Activated CD4-positive, alpha-beta memory T cell treated with anti-CD3 and anti-CD28 coated beads, Interleukin-2, amount 10 ng/mL, durations not matched to agents 7 days and 5 days (primary cell): ENCODE data around the gene ZBTB38. TPM values are rescaled to one million over a fixed set of nuclear protein-coding genes. Genes with fewer than 3 reads are reported as not detected.

ENCODE experiments used
- CTCF ChIA-PET: fragments of 350-600 bp; sonication (Branson Sonifier 250); formaldehyde crosslinking; loops from one replicate; lab custom pipeline; 2021; ENCODE audit warnings: antibody characterized with exemption, inconsistent platforms; lab: Charles Lee
- POLR2A ChIA-PET: fragments of 350-600 bp; sonication (Branson Sonifier 250); formaldehyde crosslinking; loops from one replicate; lab custom pipeline; 2021; ENCODE audit warnings: antibody characterized with exemption; lab: Charles Lee
- DNase-seq: peaks from one replicate; pipeline ENCODE4 v3.0.0-alpha.2; 2020
- H3K27ac Mint-ChIP-seq: one replicate; pipeline ENCODE4 v1.8.0; 2021; ENCODE audit warnings: mild to moderate bottlenecking, mixed read lengths
- H3K27me3 Mint-ChIP-seq: one replicate; pipeline ENCODE4 v1.8.0; 2021; ENCODE audit warnings: mixed read lengths
- H3K36me3 Mint-ChIP-seq: one replicate; pipeline ENCODE4 v1.8.0; 2021; ENCODE audit warnings: low read depth, mixed read lengths
- H3K4me1 Mint-ChIP-seq: one replicate; pipeline ENCODE4 v1.8.0; 2021; ENCODE audit warnings: mixed read lengths
- H3K4me3 Mint-ChIP-seq: one replicate; pipeline ENCODE4 v1.8.0; 2021; ENCODE audit warnings: mild to moderate bottlenecking, mixed read lengths
- H3K9me3 Mint-ChIP-seq: one replicate; pipeline ENCODE4 v1.8.0; 2021; ENCODE audit warnings: mixed read lengths
- total RNA-seq, 2 experiments: library from RNA; stranded (reverse); gene quantifications; one replicate each; pipeline ENCODE4 v1.2.3, GENCODE V29; 2021

Gene ZBTB38
- total RNA-seq, 2 experiments from 2014 or later = 36.0 to 39.6 TPM

- Mint-ChIP-seq H3K4me3 (no peak overlapping the region), H3K4me1 (peaks cover 65% of the 10 kb centered on the region), H3K9me3 (peaks cover 2% of the 10 kb centered on the region), H3K27me3 (no peaks in the 10 kb centered on the region), H3K36me3 (peaks cover 25% of the 10 kb centered on the region), H3K27ac (no peak overlapping the region)
- POLR2A ChIA-PET = interaction anchor here (1.0 to 18.6 kb wide), 4 partner anchors 10 to 62 kb away, joined by 3 to 320 read pairs (median 32); no protein-coding TSS in a partner anchor
- DNase-seq = no peak
- CTCF ChIA-PET = interaction anchor here (0.7 to 4.5 kb wide), 4 partner anchors 13 to 68 kb away, joined by 3 to 23 read pairs (median 4); no protein-coding TSS in a partner anchor
These were observed 5.6 kb downstream of the ZBTB38 start for GRCh38 chr3:141373768-141374526.

- H3K27ac Mint-ChIP-seq = peak overlapping the region; percentile 74
- peaks cover 72% of the 10 kb centered on the region for H3K4me1 Mint-ChIP-seq
- ChIA-PET POLR2A (interaction anchor here (0.9 to 18.6 kb wide), 7 partner anchors 10 to 112 kb away, joined by 3 to 320 read pairs (median 3); partner anchors contain the start of gene RASA2), CTCF (interaction anchor here (0.6 to 1.9 kb wide), 4 partner anchors 11 to 262 kb away, joined by 3 to 14 read pairs (median 3); no protein-coding TSS in a partner anchor)
- no peak for DNase-seq
- no peaks in the 10 kb centered on the region for H3K27me3 Mint-ChIP-seq
- H3K9me3 Mint-ChIP-seq = peaks cover 2% of the 10 kb centered on the region
- no peak overlapping the region for H3K4me3 Mint-ChIP-seq
- peaks cover 31% of the 10 kb centered on the region for H3K36me3 Mint-ChIP-seq
These were observed 7.3 kb downstream of the ZBTB38 start for GRCh38 chr3:141375381-141376301.

DNA sequence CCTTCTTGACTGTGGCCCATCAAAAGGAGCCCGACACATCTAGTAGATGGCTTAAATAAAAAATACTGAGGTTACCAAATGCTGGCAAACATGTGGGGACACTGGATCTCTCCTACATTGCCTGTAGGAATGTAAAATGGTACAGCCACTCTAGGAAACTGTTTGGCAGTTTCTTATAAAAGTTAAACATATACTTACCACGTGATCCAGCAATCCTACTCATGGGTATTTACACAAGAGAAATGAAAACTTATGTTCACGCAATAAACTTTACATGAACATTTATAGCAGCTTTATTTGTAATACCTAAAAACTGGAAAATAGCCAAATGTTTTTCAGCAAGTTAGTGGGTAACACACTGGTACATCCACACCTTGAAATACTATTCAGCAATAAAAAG lies 9.1 kb downstream of the ZBTB38 start:
- no peak for DNase-seq
- Mint-ChIP-seq H3K9me3 (peaks cover 5% of the 10 kb centered on the region), H3K27me3 (no peaks in the 10 kb centered on the region), H3K4me3 (no peak overlapping the region), H3K36me3 (peaks cover 36% of the 10 kb centered on the region), H3K27ac (no peak overlapping the region), H3K4me1 (peaks cover 76% of the 10 kb centered on the region)
- CTCF ChIA-PET = interaction anchor here (1.7 kb wide), 1 partner anchor 11 kb away, joined by 6 read pairs; no protein-coding TSS in a partner anchor
- POLR2A ChIA-PET = interaction anchor here (0.6 to 18.6 kb wide), 3 partner anchors 9 to 30 kb away, joined by 3 to 320 read pairs (median 4); no protein-coding TSS in a partner anchor

- H3K36me3 Mint-ChIP-seq = peaks cover 36% of the 10 kb centered on the region
- peaks cover 66% of the 10 kb centered on the region for H3K4me1 Mint-ChIP-seq
- no peak for DNase-seq
- H3K27me3 Mint-ChIP-seq = no peaks in the 10 kb centered on the region
- ChIA-PET CTCF (interaction anchor here (0.9 to 1.9 kb wide), 4 partner anchors 8 to 63 kb away, joined by 3 to 11 read pairs (median 4); no protein-coding TSS in a partner anchor), POLR2A (interaction anchor here (0.7 to 18.6 kb wide), 8 partner anchors 10 to 147 kb away, joined by 3 to 320 read pairs (median 4); partner anchors contain the start of gene PXYLP1)
- H3K9me3 Mint-ChIP-seq = peaks cover 5% of the 10 kb centered on the region
- H3K27ac Mint-ChIP-seq = peak overlapping the region; percentile 98
- no peak overlapping the region for H3K4me3 Mint-ChIP-seq
These were observed 10.3 kb downstream of the ZBTB38 start for GRCh38 chr3:141378556-141378955.

DNA sequence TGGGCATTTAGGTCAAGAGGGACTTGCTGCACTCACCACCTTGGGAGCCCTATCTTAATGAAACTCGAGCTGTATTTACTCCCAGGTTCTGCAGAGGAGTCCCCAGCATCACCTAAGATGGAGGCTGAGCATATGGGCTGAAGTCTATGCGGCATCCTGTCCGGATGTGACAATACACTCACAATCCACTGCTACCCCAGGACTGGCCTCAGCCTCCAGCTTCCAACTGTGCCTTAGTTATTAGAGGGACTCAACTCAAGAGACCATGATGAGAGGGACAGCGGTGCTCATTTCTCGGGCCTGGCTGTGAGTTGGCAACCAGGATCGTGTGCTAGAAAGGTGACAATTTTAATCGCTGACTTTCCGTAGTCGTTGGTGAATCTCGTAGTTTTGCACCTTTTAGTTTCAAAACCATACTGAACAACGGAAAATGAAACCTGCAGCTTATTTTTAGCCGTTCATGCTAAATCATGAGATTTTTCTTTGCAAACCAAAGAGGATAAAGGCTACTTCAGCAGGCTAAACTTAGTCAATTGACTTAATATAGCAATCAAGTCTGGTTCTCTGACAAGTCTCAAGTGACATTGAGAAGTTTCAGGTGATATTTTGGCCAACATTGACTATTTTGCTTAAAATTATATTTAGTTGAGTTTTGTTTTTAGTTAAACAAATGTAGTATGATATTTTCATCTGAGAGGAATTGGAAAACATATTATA lies 11.1 kb downstream of the ZBTB38 start:
- POLR2A ChIA-PET = interaction anchor here (0.7 to 18.6 kb wide), 10 partner anchors 10 to 496 kb away, joined by 3 to 320 read pairs (median 4); partner anchors contain the start of gene PXYLP1
- H3K27ac Mint-ChIP-seq = peak overlapping the region; percentile 98
- H3K4me1 Mint-ChIP-seq = peaks cover 63% of the 10 kb centered on the region
- peak; percentile 58 for DNase-seq
- H3K4me3 Mint-ChIP-seq = peak overlapping the region; percentile 60
- H3K27me3 Mint-ChIP-seq = no peaks in the 10 kb centered on the region
- peaks cover 36% of the 10 kb centered on the region for H3K36me3 Mint-ChIP-seq
- H3K9me3 Mint-ChIP-seq = peaks cover 5% of the 10 kb centered on the region
- CTCF ChIA-PET = interaction anchor here (0.9 to 1.9 kb wide), 4 partner anchors 9 to 62 kb away, joined by 3 to 11 read pairs (median 4); no protein-coding TSS in a partner anchor

DNA sequence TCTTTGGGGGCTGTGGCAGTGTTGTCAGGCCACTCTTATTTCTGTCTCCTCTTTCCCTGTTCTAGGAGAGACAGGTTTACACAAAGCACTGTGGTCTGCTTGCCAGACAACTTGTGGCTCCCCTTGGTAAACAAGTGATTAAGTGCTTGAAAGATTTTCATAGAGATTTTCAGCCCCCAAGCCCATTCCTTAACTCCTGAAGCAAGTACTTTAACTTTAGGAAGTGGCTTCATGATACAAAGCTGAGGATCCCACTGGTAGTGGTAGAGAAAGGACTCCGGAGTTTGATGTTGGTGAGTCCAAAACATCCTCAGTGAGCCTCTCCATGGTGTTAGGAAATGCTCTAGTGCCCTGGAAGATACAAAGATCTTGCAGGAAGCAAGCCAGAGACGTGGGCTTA lies 12.0 kb downstream of the ZBTB38 start:
- Mint-ChIP-seq H3K4me3 (peak overlapping the region; percentile 11), H3K36me3 (peaks cover 36% of the 10 kb centered on the region), H3K9me3 (peaks cover 5% of the 10 kb centered on the region), H3K27me3 (no peaks in the 10 kb centered on the region), H3K4me1 (peaks cover 59% of the 10 kb centered on the region), H3K27ac (peak overlapping the region; percentile 98)
- CTCF ChIA-PET = no interaction called here
- POLR2A ChIA-PET = interaction anchor here (3.1 to 18.6 kb wide), 2 partner anchors 9 to 27 kb away, joined by 30 to 320 read pairs; no protein-coding TSS in a partner anchor
- no peak for DNase-seq

- Mint-ChIP-seq H3K27ac (peak overlapping the region; percentile 98), H3K27me3 (no peaks in the 10 kb centered on the region), H3K36me3 (peaks cover 30% of the 10 kb centered on the region), H3K4me1 (peaks cover 52% of the 10 kb centered on the region), H3K9me3 (peaks cover 5% of the 10 kb centered on the region), H3K4me3 (no peak overlapping the region)
- no peak for DNase-seq
- CTCF ChIA-PET = no interaction called here
- POLR2A ChIA-PET = interaction anchor here (3.1 to 18.6 kb wide), 3 partner anchors 8 to 27 kb away, joined by 30 to 320 read pairs (median 60); partner anchors contain the start of gene ZBTB38
These were observed 12.7 kb downstream of the ZBTB38 start for GRCh38 chr3:141380987-141381386.

DNA sequence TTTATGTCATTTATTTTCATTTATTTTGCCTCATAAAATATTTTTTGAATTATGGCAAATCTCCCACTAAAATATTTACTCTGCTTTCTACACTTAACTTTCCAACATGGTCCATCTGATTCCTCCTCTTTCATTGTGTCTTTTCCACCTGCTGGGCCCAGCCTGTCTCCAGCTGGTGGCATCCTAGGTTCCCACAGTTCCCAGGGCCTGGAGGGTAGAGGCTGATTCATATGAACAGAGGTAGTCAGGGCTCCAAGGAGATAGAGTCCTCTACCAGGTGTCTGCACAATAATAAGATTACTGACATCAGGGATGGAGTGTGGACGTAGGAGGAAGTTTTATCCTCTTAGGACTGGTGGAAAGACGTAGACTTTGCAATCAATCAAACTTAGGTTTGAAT lies 14.3 kb downstream of the ZBTB38 start:
- ChIA-PET CTCF (interaction anchor here (1.4 to 2.1 kb wide), 2 partner anchors 21 to 22 kb away, joined by 3 to 8 read pairs; no protein-coding TSS in a partner anchor), POLR2A (interaction anchor here (6.5 to 18.6 kb wide), 2 partner anchors 11 to 25 kb away, joined by 60 to 320 read pairs; partner anchors contain the start of gene ZBTB38)

DNA sequence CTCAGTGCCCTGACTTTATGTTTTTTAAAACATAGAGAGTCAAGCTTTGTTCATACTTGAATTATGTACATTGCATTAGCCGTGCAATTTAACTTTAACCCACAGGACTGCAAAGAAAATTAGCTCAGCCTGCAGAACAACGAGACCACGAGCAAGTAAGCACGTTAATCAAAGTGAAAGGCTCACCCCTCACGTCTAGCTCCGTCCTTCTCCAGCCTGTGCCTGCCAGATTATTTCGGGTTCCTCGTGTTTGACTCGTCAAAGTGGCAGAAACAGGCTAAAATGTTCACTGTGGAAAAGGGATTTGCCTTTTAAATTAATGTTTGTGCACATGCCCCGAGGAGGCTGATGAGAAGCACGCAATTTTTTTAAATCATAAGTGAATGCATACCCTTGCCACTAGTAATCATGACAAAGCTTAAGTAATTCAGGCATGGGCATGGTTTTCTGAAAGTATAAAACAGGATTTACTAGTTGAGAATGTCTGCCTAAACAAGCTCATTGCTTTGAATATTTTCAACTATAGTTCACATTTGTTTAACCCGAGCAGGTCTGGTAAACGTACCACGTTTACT lies 15.3 kb downstream of the ZBTB38 start:
- Mint-ChIP-seq H3K4me1 (peaks cover 42% of the 10 kb centered on the region), H3K9me3 (peaks cover 3% of the 10 kb centered on the region), H3K36me3 (peaks cover 13% of the 10 kb centered on the region), H3K27ac (peak overlapping the region; percentile 22), H3K4me3 (no peak overlapping the region), H3K27me3 (no peaks in the 10 kb centered on the region)
- ChIA-PET CTCF (interaction anchor here (0.6 to 2.9 kb wide), 8 partner anchors 20 to 428 kb away, joined by 3 to 10 read pairs (median 5); no protein-coding TSS in a partner anchor), POLR2A (interaction anchor here (1.7 to 18.6 kb wide), 4 partner anchors 12 to 77 kb away, joined by 6 to 320 read pairs (median 36); partner anchors contain the start of gene ZBTB38)
- no peak for DNase-seq

More for the DNA sequence above, 14.3 kb downstream of the ZBTB38 start:
- Mint-ChIP-seq H3K27me3 (no peaks in the 10 kb centered on the region), H3K9me3 (peaks cover 5% of the 10 kb centered on the region), H3K27ac (no peak overlapping the region), H3K36me3 (peaks cover 18% of the 10 kb centered on the region), H3K4me1 (peaks cover 44% of the 10 kb centered on the region), H3K4me3 (no peak overlapping the region)
- DNase-seq = no peak

- Mint-ChIP-seq H3K27ac (peak overlapping the region; percentile 22), H3K9me3 (peaks cover 3% of the 10 kb centered on the region), H3K36me3 (peaks cover 8% of the 10 kb centered on the region), H3K27me3 (no peaks in the 10 kb centered on the region), H3K4me3 (no peak overlapping the region), H3K4me1 (peaks cover 42% of the 10 kb centered on the region)
- DNase-seq = no peak
- ChIA-PET POLR2A (interaction anchor here (1.7 to 18.6 kb wide), 5 partner anchors 8 to 77 kb away, joined by 6 to 320 read pairs (median 11); partner anchors contain the start of gene ZBTB38), CTCF (interaction anchor here (0.6 to 2.9 kb wide), 8 partner anchors 13 to 72 kb away, joined by 3 to 10 read pairs (median 5); no protein-coding TSS in a partner anchor)
These were observed 15.9 kb downstream of the ZBTB38 start for GRCh38 chr3:141384157-141384556.

DNA sequence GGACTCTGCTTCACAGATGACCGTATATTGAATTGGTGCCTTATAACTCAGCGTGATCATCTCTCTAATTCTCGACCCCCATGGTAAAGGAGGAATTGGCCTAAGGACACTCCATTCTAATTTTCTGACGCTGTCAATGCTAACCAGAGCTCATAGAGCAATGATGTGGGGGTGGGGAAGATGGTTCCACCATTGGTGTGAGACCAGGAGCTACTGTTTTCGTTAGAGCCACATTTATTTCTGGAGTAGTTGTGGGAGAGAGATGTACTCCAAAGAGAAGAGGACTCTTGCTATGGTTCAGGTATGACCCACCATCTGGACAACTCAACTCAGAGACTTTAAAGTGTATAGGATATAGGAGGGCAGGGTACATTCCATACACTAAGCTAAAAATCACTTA lies 16.3 kb downstream of the ZBTB38 start:
- ChIA-PET POLR2A (interaction anchor here (1.7 to 18.6 kb wide), 7 partner anchors 9 to 103 kb away, joined by 6 to 320 read pairs (median 11); partner anchors contain the start of genes RASA2 and ZBTB38), CTCF (interaction anchor here (0.6 to 2.9 kb wide), 8 partner anchors 13 to 73 kb away, joined by 3 to 10 read pairs (median 5); no protein-coding TSS in a partner anchor)
- no peak for DNase-seq
- H3K27me3 Mint-ChIP-seq = no peaks in the 10 kb centered on the region
- peaks cover 6% of the 10 kb centered on the region for H3K36me3 Mint-ChIP-seq
- peaks cover 42% of the 10 kb centered on the region for H3K4me1 Mint-ChIP-seq
- H3K4me3 Mint-ChIP-seq = peak overlapping the region; percentile 31
- peak overlapping the region; percentile 9 for H3K27ac Mint-ChIP-seq
- peaks cover 3% of the 10 kb centered on the region for H3K9me3 Mint-ChIP-seq
